ENCODE measurements around the gene SEZ6. TPM values are rescaled to one million over a fixed set of nuclear protein-coding genes. Genes with fewer than 3 reads are reported as not detected.

Gene SEZ6
- total and polyA plus RNA-seq, 2 donors (not counting 1 experiment from before 2014, with no cell fraction given) = not detected

GRCh38 chr17:29002811-29003210, 3.0 kb downstream of the SEZ6 start:
- Histone ChIP-seq H3K27me3 (replicated peaks in 1 of 4; ENCODE audit: control extremely low read depth in 1 of 4, control insufficient read depth in 3 of 4, insufficient read depth in 4 of 4, low read length in 3 of 4) (peaks cover 0 to 50% (median 25%) of the 10 kb centered on the region in 4 experiments), H3K27ac (ENCODE audit: low read length in 2 of 2) (no peak overlapping the region), H3K36me3 (replicated peaks in 1 of 2; ENCODE audit: control extremely low read depth in 1 of 2, control insufficient read depth in 1 of 2, extremely low read depth in 1 of 2, insufficient read depth in 2 of 2, low read length in 1 of 2) (no peaks in the 10 kb centered on the region), H2AFZ (ENCODE audit: insufficient read depth, low read depth, low read length, poor library complexity, severe bottlenecking) (no peak overlapping the region), H3K79me2 (ENCODE audit: control insufficient read depth, insufficient read depth, low read length) (no peaks in the 10 kb centered on the region), H4K20me1 (ENCODE audit: control insufficient read depth, insufficient read depth, low read length, poor library complexity, severe bottlenecking) (no peaks in the 10 kb centered on the region), H3K4me1 (ENCODE audit: control insufficient read depth in 2 of 2, insufficient read depth in 2 of 2, low read length in 2 of 2) (peaks cover 0 to 11% of the 10 kb centered on the region in 2 donors), H3K9ac (ENCODE audit: low read length) (no peak overlapping the region), H3K4me3 (ENCODE audit: control extremely low read depth in 1 of 5, extremely low read depth in 1 of 5, insufficient read depth in 1 of 5, low read depth in 2 of 5, low read length in 4 of 5) (no peak overlapping the region), H3K9me3 (ENCODE audit: control extremely low read depth in 1 of 3, control insufficient read depth in 2 of 3, insufficient read depth in 1 of 3, low read length in 2 of 3) (peaks cover 0 to 24% (median 0%) of the 10 kb centered on the region in 3 donors), H3K4me2 (replicated peaks; ENCODE audit: low read depth, low read length, poor library complexity, severe bottlenecking) (no peak overlapping the region)
- 18% methylated on average over 2 of the region's 4 CpGs for WGBS (ENCODE audit: insufficient coverage)
- H3K9me3 Mint-ChIP-seq (ENCODE audit: insufficient read depth) = no peaks in the 10 kb centered on the region
- no peak overlapping the region for H3K27ac Mint-ChIP-seq
- no peaks in the 10 kb centered on the region for H3K4me1 Mint-ChIP-seq
- ATAC-seq (ENCODE audit: low read depth) = no peak
- DNase-seq = no peak
- intact Hi-C loops (cut with micrococcal nuclease) = no loop called here
- ChIA-PET POLR2A (no interaction called here), CTCF (no interaction called here)
- TF ChIP-seq EZH2 (IDR thresholded peaks at IDR 0.05; ENCODE audit: borderline replicate concordance, insufficient read depth, low read depth, low read length, poor library complexity, severe bottlenecking) (no peak), CTCF (IDR thresholded peaks at IDR 0.05) (no peak)
- H3K4me3 Mint-ChIP-seq = no peak overlapping the region
- H3K27me3 Mint-ChIP-seq = peaks cover 53% of the 10 kb centered on the region

GRCh38 chr17:29000973-29001372, 4.9 kb downstream of the SEZ6 start:
- ATAC-seq (ENCODE audit: low read depth) = no peak

More at GRCh38 chr17:29000973-29001372, 4.9 kb downstream of the SEZ6 start:
- DNase-seq = no peak
- Mint-ChIP-seq H3K4me3 (no peak overlapping the region), H3K9me3 (ENCODE audit: insufficient read depth) (no peaks in the 10 kb centered on the region), H3K27me3 (peaks cover 47% of the 10 kb centered on the region), H3K4me1 (no peaks in the 10 kb centered on the region), H3K27ac (no peak overlapping the region)
- Histone ChIP-seq H3K36me3 (replicated peaks in 1 of 2; ENCODE audit: control extremely low read depth in 1 of 2, control insufficient read depth in 1 of 2, extremely low read depth in 1 of 2, insufficient read depth in 2 of 2, low read length in 1 of 2) (no peaks in the 10 kb centered on the region), H3K4me2 (replicated peaks; ENCODE audit: low read depth, low read length, poor library complexity, severe bottlenecking) (no peak overlapping the region), H3K4me3 (ENCODE audit: control extremely low read depth in 1 of 5, extremely low read depth in 1 of 5, insufficient read depth in 1 of 5, low read depth in 2 of 5, low read length in 4 of 5) (no peak overlapping the region), H3K4me1 (ENCODE audit: control insufficient read depth in 2 of 2, insufficient read depth in 2 of 2, low read length in 2 of 2) (peaks cover 0 to 8% of the 10 kb centered on the region in 2 donors), H4K20me1 (ENCODE audit: control insufficient read depth, insufficient read depth, low read length, poor library complexity, severe bottlenecking) (no peaks in the 10 kb centered on the region), H3K9me3 (ENCODE audit: control extremely low read depth in 1 of 3, control insufficient read depth in 2 of 3, insufficient read depth in 1 of 3, low read length in 2 of 3) (peaks cover 0 to 23% (median 0%) of the 10 kb centered on the region in 3 donors), H3K79me2 (ENCODE audit: control insufficient read depth, insufficient read depth, low read length) (no peaks in the 10 kb centered on the region), H2AFZ (ENCODE audit: insufficient read depth, low read depth, low read length, poor library complexity, severe bottlenecking) (no peak overlapping the region), H3K27me3 (replicated peaks in 1 of 4; ENCODE audit: control extremely low read depth in 1 of 4, control insufficient read depth in 3 of 4, insufficient read depth in 4 of 4, low read length in 3 of 4) (peaks cover 0 to 45% (median 19%) of the 10 kb centered on the region in 4 experiments), H3K27ac (ENCODE audit: low read length in 2 of 2) (no peak overlapping the region), H3K9ac (ENCODE audit: low read length) (no peak overlapping the region)
- intact Hi-C loops (cut with micrococcal nuclease) = no loop called here
- TF ChIP-seq CTCF (IDR thresholded peaks at IDR 0.05) (no peak), EZH2 (IDR thresholded peaks at IDR 0.05; ENCODE audit: borderline replicate concordance, insufficient read depth, low read depth, low read length, poor library complexity, severe bottlenecking) (no peak)
- ChIA-PET CTCF (no interaction called here), POLR2A (no interaction called here)
- WGBS (ENCODE audit: insufficient coverage) = no CpG with 5 or more reads among the region's 5 CpGs
